IMR-90 (cell line): ENCODE results near the gene PLXNA1. TPM values are rescaled to one million over a fixed set of nuclear protein-coding genes. Genes with fewer than 3 reads are reported as not detected.

ENCODE experiments used
- ATAC-seq: fragments of 200-7000 bp; cut with Tn5 transposase; 2 replicates; pipeline ENCODE4 v1.9.1; 2020; ENCODE audit warnings: low read depth, mild to moderate bottlenecking, moderate library complexity
- BruUV-seq: library from RNA; stranded (reverse); fragments of 400-500 nt; replicated peaks from 2 replicates; lab custom pipeline; 2021; lab: Mats Ljungman, UMichigan
- CTCF ChIA-PET: fragments of 300-600 bp; formaldehyde crosslinking; extraction: SDS; loops from one replicate; lab custom pipeline; 2021; ENCODE audit warnings: antibody characterized with exemption; lab: Yijun Ruan, JAX
- POLR2A ChIA-PET: fragments of 300-600 bp; sonication (Branson Sonifier 250); formaldehyde crosslinking; loops from one replicate; lab custom pipeline; 2022; ENCODE audit warnings: antibody characterized with exemption; ENCODE audit not compliant: unreplicated experiment; lab: Charles Lee
- DNase-seq: peaks from one replicate; pipeline ENCODE4 v3.0.0; 2013
- H2AFZ ChIP-seq: replicated peaks from 2 replicates; pipeline ENCODE3; 2013; ENCODE audit warnings: low read length, mild to moderate bottlenecking; ENCODE audit not compliant: poor library complexity
- H2AK5ac ChIP-seq: 2 replicates; pipeline ENCODE4 v1.6.1; 2013; ENCODE audit warnings: low read depth, low read length, inconsistent platforms
- H2AK9ac ChIP-seq: replicated peaks from 2 replicates; pipeline ENCODE3; 2013; ENCODE audit warnings: mild to moderate bottlenecking, low read depth, low read length, moderate library complexity; ENCODE audit not compliant: poor library complexity
- H2BK120ac ChIP-seq: 2 replicates; pipeline ENCODE4 v1.6.1; 2013; ENCODE audit warnings: low read depth, low read length, inconsistent platforms
- H2BK15ac ChIP-seq: 3 replicates; pipeline ENCODE4 v1.6.1; 2013; ENCODE audit warnings: low read depth, low read length, inconsistent platforms
- H2BK20ac ChIP-seq: 2 replicates; pipeline ENCODE4 v1.6.1; 2013; ENCODE audit warnings: low read depth, mild to moderate bottlenecking, inconsistent platforms, low read length, moderate library complexity
- H2BK5ac ChIP-seq: 2 replicates; pipeline ENCODE4 v1.6.1; 2013; ENCODE audit warnings: mild to moderate bottlenecking, low read depth, low read length, inconsistent platforms; ENCODE audit not compliant: poor library complexity, severe bottlenecking
- H3K14ac ChIP-seq: replicated peaks from 2 replicates; pipeline ENCODE4 v1.6.1; 2013; ENCODE audit warnings: low read depth, low read length, inconsistent platforms
- H3K18ac ChIP-seq: 2 replicates; pipeline ENCODE4 v1.6.1; 2013; ENCODE audit warnings: low read depth, low read length, control low read depth
- H3K23ac ChIP-seq: 2 replicates; pipeline ENCODE4 v1.6.1; 2013; ENCODE audit warnings: low read depth, low read length, inconsistent platforms
- H3K27ac ChIP-seq: 2 replicates; pipeline ENCODE4 v1.5.1; 2013; ENCODE audit warnings: mild to moderate bottlenecking, control low read depth, low read length; ENCODE audit not compliant: insufficient read depth
- H3K27me3 ChIP-seq: 2 replicates; pipeline ENCODE4 v1.6.1; 2013; ENCODE audit warnings: low read length; ENCODE audit not compliant: control insufficient read depth, insufficient read depth
- H3K36me3 ChIP-seq: 2 replicates; pipeline ENCODE4 v1.6.1; 2013; ENCODE audit warnings: low read length, mixed read lengths; ENCODE audit not compliant: control insufficient read depth, insufficient read depth
- H3K4ac ChIP-seq: 2 replicates; pipeline ENCODE4 v1.6.1; 2013; ENCODE audit warnings: low read depth, low read length, inconsistent platforms
- H3K4me1 ChIP-seq: 2 replicates; pipeline ENCODE4 v1.6.1; 2013; ENCODE audit warnings: low read length, mixed read lengths; ENCODE audit not compliant: control insufficient read depth, insufficient read depth
- H3K4me2 ChIP-seq: 2 replicates; pipeline ENCODE4 v1.6.1; 2013; ENCODE audit warnings: low read depth, mild to moderate bottlenecking, control low read depth, low read length, moderate library complexity
- H3K4me3 ChIP-seq: 2 replicates; pipeline ENCODE4 v1.5.1; 2013; ENCODE audit warnings: low read depth, mild to moderate bottlenecking, control low read depth, low read length, moderate library complexity; ENCODE audit not compliant: insufficient read depth
- H3K56ac ChIP-seq: 2 replicates; pipeline ENCODE4 v1.6.1; 2013; ENCODE audit warnings: low read length, inconsistent platforms; ENCODE audit not compliant: insufficient read depth; ENCODE audit errors: extremely low read depth
- H3K79me1 ChIP-seq, 2 experiments: 2 replicates each; pipeline ENCODE4 v1.6.1; 2013; ENCODE audit warnings: low read length in 2 of 2, inconsistent platforms in 1 of 2, low read depth in 1 of 2
- H3K9ac ChIP-seq: 2 replicates; pipeline ENCODE4 v1.6.1; 2013; ENCODE audit warnings: low read depth, low read length, control low read depth
- H3K9me1 ChIP-seq: 2 replicates; pipeline ENCODE4 v1.6.1; 2013; ENCODE audit warnings: low read length, inconsistent platforms; ENCODE audit not compliant: insufficient read depth
- H3K9me3 ChIP-seq: 2 replicates; pipeline ENCODE4 v1.6.1; 2013; ENCODE audit warnings: low read length; ENCODE audit not compliant: control insufficient read depth, insufficient read depth
- H4K20me1 ChIP-seq: 2 replicates; pipeline ENCODE4 v1.6.1; 2013; ENCODE audit warnings: low read length, inconsistent platforms; ENCODE audit not compliant: insufficient read depth
- H4K5ac ChIP-seq: 2 replicates; pipeline ENCODE4 v1.6.1; 2013; ENCODE audit warnings: mild to moderate bottlenecking, low read depth, low read length, control low read depth
- H4K8ac ChIP-seq, 2 experiments: 2 replicates each; pipeline ENCODE4 v1.6.1; 2013; ENCODE audit warnings: low read depth in 2 of 2, low read length in 2 of 2, control low read depth in 1 of 2, inconsistent platforms in 1 of 2
- H4K91ac ChIP-seq: 2 replicates; pipeline ENCODE4 v1.6.1; 2013; ENCODE audit warnings: low read depth, low read length, inconsistent platforms; ENCODE audit not compliant: insufficient read depth
- CEBPB ChIP-seq: IDR thresholded peaks from 2 replicates; pipeline ENCODE4 v1.6.1; 2012; ENCODE audit warnings: low read depth, low read length, improper control_type of control experiment
- CHD1 ChIP-seq: IDR thresholded peaks from 2 replicates; pipeline ENCODE4 v1.6.1; 2012; ENCODE audit warnings: low read depth, low read length, improper control_type of control experiment
- FOS ChIP-seq: fragments of 150-350 bp; IDR thresholded peaks from 2 replicates; pipeline ENCODE4 v1.6.1; 2016; ENCODE audit warnings: low read depth, low read length
- MAFK ChIP-seq: IDR thresholded peaks from 2 replicates; pipeline ENCODE4 v1.6.1; 2012; ENCODE audit warnings: low read depth, low read length, improper control_type of control experiment
- NFE2L2 ChIP-seq: fragments of 150-350 bp; IDR thresholded peaks from 2 replicates; pipeline ENCODE4 v1.6.1; 2016; ENCODE audit warnings: low read depth, mild to moderate bottlenecking, low read length
- POLR2A ChIP-seq: IDR thresholded peaks from 2 replicates; pipeline ENCODE4 v1.6.1; 2012; ENCODE audit warnings: mild to moderate bottlenecking, low read depth, low read length
- RCOR1 ChIP-seq: IDR thresholded peaks from 2 replicates; pipeline ENCODE4 v1.6.1; 2012; ENCODE audit warnings: mild to moderate bottlenecking, low read length, improper control_type of control experiment; ENCODE audit not compliant: insufficient replicate concordance
- RFX5 ChIP-seq: IDR thresholded peaks from 2 replicates; pipeline ENCODE4 v1.8.0; 2012; ENCODE audit warnings: low read depth, mild to moderate bottlenecking, low read length, moderate library complexity
- WGBS, 2 experiments: methylation state at CpG; one replicate each; pipeline versions ENCODE4 v1.1.5 to v1.1.7; 2013; ENCODE audit warnings: missing lambda C conversion rate in 2 of 2; ENCODE audit not compliant: insufficient read length in 1 of 2; ENCODE audit errors: extremely low coverage in 2 of 2; 5-methylcytosine and 5-hydroxymethylcytosine counted together
- dilution Hi-C: fragments of 300-500 bp; cut with HindIII; formaldehyde crosslinking; loops from one replicate; pipeline ENCODE4 v1.14.3; 2018; ENCODE audit warnings: low sequenced_read_pairs; ENCODE audit not compliant: unreplicated experiment
- in situ Hi-C: fragments of 300-500 bp; cut with MboI; formaldehyde crosslinking; loops from 3 replicates; pipeline ENCODE4 v1.14.3; 2019; ENCODE audit warnings: low sequenced_read_pairs, inconsistent platforms, mixed read lengths
- intact Hi-C: fragments of 100-400 bp; cut with micrococcal nuclease; formaldehyde crosslinking; loops from 2 replicates; pipeline ENCODE4 v1.10.0; 2022
- polyA plus RNA-seq, 3 experiments: library from polyadenylated mRNA; depleted of rRNA; stranded (reverse); fragments of >200 nt; gene quantifications; 2 replicates each; pipeline ENCODE4 v1.2.3, GENCODE V29; 2012; ENCODE audit warnings: low replicate concordance in 1 of 3
- total RNA-seq: library from RNA; depleted of rRNA; stranded (reverse); fragments of >200 nt; gene quantifications from 2 replicates; pipeline ENCODE4 v1.2.3, GENCODE V29; 2012
- TF ChIP-seq, protein P1 (sequence below): fragments of 150-350 bp; IDR thresholded peaks from 2 replicates; pipeline ENCODE4 v1.6.1; 2016; ENCODE audit warnings: low read depth, mild to moderate bottlenecking, low read length, moderate library complexity, borderline replicate concordance

The PLXNA1 gene
- total and polyA plus RNA-seq, 2 of the 4 experiments (the other 2 are of a cell fraction) = 13.6 to 49.4 TPM

DNA sequence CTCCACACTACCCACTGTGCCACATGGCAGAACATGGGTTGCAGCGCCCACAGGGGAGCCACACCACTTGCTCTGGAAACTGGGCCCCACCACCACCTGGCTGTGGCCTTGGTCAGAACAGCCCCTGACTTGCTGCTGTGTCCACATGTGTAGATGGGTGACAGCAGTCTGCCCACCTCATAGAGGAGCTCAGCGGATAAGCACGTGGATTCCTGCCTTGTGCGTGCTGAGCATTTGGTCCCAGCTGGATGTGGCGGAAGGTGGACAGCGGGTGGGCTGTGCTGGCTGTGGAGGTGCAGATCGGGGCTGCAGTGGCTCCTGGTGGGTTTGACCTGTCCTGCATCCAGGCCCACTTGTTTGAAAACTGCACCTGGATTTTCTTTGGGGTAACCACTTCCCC lies 6.0 kb upstream of the PLXNA1 start:
- H2AFZ ChIP-seq = no peak overlapping the region
- no peak overlapping the region for H3K4me3 ChIP-seq
- H2BK15ac ChIP-seq = no peak overlapping the region
- no peaks in the 10 kb centered on the region for H3K79me1 ChIP-seq
- ATAC-seq = no peak
- H4K5ac ChIP-seq = no peak overlapping the region
- dilution Hi-C loops (no loop called here), intact Hi-C loops (no loop called here), in situ Hi-C loops (no loop called here)
- no peak overlapping the region for H3K4me2 ChIP-seq
- POLR2A ChIA-PET = no interaction called here
- no peak overlapping the region for H2BK20ac ChIP-seq
- H3K23ac ChIP-seq = no peak overlapping the region
- H3K4me1 ChIP-seq = peaks cover 3% of the 10 kb centered on the region
- H3K9me3 ChIP-seq = peaks cover 9% of the 10 kb centered on the region
- CTCF ChIA-PET = no interaction called here
- H3K9me1 ChIP-seq = peaks cover 5% of the 10 kb centered on the region; the same call in 1 of the 2 replicates
- H3K14ac ChIP-seq = no peak overlapping the region
- TF ChIP-seq RFX5 (no peak), RCOR1 (no peak), POLR2A (no peak), NFE2L2 (no peak), CEBPB (no peak), MAFK (no peak), FOS (no peak), CHD1 (no peak)
- TF ChIP-seq, protein P1, sequence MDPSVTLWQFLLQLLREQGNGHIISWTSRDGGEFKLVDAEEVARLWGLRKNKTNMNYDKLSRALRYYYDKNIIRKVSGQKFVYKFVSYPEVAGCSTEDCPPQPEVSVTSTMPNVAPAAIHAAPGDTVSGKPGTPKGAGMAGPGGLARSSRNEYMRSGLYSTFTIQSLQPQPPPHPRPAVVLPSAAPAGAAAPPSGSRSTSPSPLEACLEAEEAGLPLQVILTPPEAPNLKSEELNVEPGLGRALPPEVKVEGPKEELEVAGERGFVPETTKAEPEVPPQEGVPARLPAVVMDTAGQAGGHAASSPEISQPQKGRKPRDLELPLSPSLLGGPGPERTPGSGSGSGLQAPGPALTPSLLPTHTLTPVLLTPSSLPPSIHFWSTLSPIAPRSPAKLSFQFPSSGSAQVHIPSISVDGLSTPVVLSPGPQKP = no peak
- H4K8ac ChIP-seq = no peak overlapping the region
- H2AK5ac ChIP-seq = no peak overlapping the region
- no peak overlapping the region for H2BK120ac ChIP-seq
- H2BK5ac ChIP-seq = no peak overlapping the region
- H3K36me3 ChIP-seq = no peaks in the 10 kb centered on the region
- H4K91ac ChIP-seq = no peak overlapping the region
- H3K4ac ChIP-seq = no peak overlapping the region
- H2AK9ac ChIP-seq = no peak overlapping the region
- H3K9ac ChIP-seq = no peak overlapping the region
- H3K18ac ChIP-seq = no peak overlapping the region
- BruUV-seq = no TSS peak
- no peaks in the 10 kb centered on the region; the same call in 1 of the 2 replicates for H3K27me3 ChIP-seq
- H3K27ac ChIP-seq = no peak overlapping the region
- H3K56ac ChIP-seq = no peak overlapping the region
- DNase-seq = no peak
- WGBS, 2 experiments = 74% methylated on average over 4 of the region's 7 CpGs; no CpG with 5 or more reads in 1 of the 2 experiments
- H4K20me1 ChIP-seq = no peaks in the 10 kb centered on the region
